GM11168 (cell line): ENCODE results near the gene CSTPP1.

Experiments
- in situ Hi-C: fragments of 300-500 bp; cut with MboI; formaldehyde crosslinking; loops from one replicate; pipeline ENCODE4 v1.12.0; 2022; ENCODE audit warnings: low sequenced_read_pairs; ENCODE audit not compliant: unreplicated experiment

The CSTPP1 gene

DNA sequence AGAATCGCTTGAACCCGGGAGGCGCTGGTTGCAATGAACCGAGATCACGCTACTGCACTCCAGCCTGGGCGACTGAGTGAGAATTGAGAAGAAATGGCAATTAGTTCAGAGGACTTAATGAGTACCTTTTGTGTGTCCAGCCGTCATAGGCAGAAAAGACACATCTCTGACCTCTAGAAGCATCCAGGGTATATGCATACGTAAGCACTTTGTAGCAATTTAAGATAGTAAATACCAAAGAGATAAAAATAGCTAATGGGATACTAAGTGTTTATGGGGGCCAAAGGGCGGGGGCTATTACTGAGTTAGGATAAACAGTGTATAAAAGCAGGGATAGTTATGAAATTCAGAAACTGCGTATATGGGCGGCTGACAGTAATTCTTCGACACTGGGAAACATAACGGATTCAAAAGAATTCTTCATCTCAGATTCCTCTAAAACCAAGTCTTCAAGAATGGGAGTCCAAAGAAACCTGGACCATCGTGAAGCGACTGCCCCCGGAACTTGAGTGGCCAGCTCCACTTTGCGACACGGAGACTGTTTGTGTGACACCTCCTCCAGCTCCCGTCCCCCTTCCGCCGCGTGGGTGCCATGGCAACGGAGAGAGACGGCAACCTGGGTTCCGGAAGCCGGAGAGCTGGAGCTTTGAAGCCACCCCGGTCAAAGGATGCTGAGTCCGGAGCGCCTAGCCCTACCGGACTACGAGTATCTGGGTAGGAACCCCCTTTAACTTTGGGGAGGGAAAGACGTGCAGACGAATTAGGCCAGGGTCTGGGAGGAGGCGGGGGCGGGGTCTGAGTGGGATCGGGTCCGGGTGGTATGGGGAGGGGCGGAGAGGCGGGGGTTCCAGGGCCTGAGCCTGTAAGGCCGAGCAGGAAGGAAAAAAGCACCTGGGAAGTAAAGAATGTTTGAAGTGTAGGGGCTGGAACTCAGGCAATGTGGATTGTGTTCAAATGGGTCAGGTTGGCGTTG, at the start of gene CSTPP1:
CSTPP1 (plus strand) TSS at position 624 of the 973 bp plus-strand sequence; CDS start at position 669, 45 bp downstream.
- in situ Hi-C loops = no loop called here

DNA sequence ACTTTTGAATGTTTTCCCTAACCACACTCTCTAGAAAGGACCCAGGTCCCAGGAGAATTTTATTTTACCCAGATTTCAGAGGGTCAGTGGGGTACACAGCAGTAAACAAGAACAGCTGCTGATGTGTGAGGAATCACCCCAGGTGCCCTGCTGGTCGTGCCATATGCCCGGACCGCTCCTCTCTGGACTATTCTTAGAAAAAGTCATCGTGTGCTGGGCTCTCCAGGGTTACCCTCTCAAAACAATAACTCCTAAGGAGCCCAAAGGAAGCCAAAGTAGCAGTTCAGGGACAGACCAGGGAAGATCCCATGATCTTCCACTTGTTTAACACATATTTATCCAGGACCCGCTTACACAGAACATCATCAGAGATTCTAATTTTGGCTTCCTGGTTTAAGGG, 47.9 kb upstream of the CSTPP1 start:
- in situ Hi-C loops = loop anchor here (5.0 kb wide), 1 partner anchor 264 kb away; no protein-coding TSS in a partner anchor

DNA sequence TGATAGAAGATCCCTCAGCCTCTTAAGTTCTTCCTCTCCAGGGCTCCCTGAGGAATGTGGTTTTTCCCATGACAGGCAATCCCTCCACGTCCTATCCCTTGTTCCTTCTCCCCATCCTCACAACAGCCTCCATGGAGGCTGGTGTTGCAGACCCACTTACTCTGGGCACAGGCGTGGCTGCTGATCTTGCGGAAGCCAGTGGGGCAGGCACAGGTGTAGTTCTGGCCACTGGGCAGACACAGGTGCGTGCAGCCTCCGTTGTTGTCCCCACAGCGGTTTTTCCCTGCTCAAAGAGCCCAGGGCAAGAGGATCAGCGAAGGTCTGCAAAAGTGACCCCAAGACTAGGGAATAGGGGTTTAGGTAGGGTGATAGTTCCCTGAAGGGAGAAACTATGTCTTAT, 47.3 kb upstream of the CSTPP1 start:
- in situ Hi-C loops = loop anchor here (5.0 kb wide), 1 partner anchor 263 kb away; no protein-coding TSS in a partner anchor

DNA sequence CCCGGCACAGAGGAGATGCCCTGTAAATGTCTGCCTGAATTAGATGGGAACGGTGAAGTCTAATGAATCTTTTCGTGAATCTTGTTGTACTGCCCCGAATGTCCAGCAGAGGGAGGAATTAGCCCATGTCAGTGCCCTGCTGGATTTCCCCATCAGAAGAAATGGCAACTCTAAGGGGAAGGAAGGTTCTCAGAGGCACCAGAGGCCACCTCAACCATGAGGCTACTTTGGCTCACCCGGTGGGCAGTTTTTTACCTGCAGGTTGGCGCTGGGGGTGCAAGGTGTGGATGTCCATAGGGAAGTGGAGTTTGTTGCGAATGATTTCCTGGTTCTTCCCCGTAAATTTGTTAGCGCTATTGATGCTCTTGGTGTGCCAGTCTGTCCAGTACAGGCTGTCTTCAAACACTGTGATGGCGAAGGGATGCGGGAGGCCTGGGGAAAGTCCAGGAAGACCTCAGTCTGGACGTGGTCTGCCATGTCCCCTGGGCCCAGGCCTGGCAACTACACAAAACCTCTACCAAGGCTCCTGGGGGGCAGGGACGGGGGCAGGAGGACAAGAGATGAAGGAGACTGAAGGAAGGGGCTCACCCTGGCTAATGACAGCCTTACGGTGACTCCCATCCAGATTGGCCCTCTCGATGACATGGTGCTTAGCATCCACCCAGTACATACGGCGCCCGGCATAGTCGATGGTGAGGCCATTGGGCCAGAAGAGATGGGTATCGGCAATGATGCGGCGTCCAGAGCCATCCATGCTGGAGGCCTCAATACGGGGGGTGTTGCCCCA, 46.7 kb upstream of the CSTPP1 start:
- in situ Hi-C loops = loop anchor here (5.0 kb wide), 1 partner anchor 262 kb away; no protein-coding TSS in a partner anchor

DNA sequence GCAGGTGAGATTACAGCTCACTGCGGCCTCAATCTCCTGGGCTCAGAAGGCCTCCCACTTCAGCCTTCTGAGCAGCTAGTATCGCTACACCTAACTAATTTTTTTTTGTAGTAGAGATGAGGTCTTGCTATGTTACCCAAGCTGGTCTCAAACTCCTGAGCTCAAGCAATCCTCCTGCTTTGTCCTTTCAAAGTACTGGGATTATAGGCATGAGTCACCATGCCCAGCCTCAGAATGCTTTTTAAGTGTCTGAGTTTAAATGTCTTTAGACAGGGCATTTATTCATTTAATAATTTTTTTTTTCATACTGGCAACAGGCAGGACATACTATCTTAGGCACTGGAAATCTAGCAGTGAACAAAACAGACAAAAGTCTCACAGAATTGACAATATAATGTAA, 45.9 kb upstream of the CSTPP1 start:
- in situ Hi-C loops = no loop called here

DNA sequence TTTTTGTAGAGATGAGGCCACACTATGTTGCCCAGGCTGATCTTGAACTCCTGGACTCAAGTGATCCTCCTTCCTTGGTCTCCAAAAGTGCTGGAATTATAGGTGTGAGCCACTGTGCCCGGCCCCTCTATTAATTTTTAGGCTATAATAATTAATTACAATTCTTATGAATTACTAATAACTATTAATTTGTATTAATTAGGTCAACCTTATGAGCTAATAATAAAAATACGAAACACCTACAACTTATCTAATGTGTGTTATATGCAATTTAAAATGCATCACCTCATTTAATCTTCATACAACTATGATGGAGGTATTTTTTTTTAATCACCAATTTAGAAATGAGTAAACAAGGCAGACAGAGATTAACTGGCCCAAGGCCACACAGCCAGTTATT, 44.5 kb upstream of the CSTPP1 start:
- in situ Hi-C loops = no loop called here

- in situ Hi-C loops = no loop called here
These were observed 43.7 kb upstream of the CSTPP1 start for GRCh38 chr11:46892838-46893237.

- in situ Hi-C loops = no loop called here
These were observed 42.1 kb upstream of the CSTPP1 start for GRCh38 chr11:46894506-46894905.

DNA sequence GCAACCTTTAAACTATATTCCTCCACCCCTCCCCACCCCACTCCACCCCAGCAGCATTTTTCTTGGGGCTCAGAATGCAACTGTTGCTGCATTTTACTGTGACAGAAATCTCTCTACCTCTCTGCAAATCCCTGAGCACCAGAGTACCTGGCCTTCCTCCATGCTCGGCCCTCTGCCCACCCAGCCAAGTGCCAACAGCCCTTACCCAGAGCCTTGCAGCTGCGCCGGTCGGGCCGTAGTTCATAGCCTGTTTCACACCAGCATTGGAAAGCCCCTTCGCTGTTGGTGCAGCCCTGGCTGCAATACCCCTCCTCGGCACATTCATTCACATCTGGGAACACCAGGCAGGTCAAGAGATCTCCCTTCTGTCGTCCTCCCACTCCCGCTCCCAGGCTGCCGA, 41.6 kb upstream of the CSTPP1 start:
- in situ Hi-C loops = no loop called here

DNA sequence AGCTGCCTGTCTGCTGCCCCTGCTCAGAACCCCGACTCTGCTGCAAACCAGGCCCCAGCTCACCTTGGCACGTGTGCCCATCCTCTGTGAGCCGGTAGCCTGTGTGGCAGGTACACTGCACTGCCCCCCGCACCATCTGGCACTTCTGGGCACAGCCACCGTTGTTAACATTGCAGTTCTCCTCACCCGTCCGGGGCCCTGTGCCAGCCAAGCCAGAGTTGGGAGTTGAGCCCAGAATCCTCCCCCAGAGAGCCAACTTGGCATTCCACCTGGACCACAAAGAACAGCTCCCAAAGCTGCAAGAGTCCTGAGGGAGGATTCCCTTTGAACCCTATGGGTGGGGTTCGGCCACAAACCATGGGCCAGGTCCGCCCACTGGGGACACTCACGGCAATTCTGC, 40.7 kb upstream of the CSTPP1 start:
- in situ Hi-C loops = no loop called here

- in situ Hi-C loops = no loop called here
These were observed 39.7 kb upstream of the CSTPP1 start for GRCh38 chr11:46896719-46897406.

DNA sequence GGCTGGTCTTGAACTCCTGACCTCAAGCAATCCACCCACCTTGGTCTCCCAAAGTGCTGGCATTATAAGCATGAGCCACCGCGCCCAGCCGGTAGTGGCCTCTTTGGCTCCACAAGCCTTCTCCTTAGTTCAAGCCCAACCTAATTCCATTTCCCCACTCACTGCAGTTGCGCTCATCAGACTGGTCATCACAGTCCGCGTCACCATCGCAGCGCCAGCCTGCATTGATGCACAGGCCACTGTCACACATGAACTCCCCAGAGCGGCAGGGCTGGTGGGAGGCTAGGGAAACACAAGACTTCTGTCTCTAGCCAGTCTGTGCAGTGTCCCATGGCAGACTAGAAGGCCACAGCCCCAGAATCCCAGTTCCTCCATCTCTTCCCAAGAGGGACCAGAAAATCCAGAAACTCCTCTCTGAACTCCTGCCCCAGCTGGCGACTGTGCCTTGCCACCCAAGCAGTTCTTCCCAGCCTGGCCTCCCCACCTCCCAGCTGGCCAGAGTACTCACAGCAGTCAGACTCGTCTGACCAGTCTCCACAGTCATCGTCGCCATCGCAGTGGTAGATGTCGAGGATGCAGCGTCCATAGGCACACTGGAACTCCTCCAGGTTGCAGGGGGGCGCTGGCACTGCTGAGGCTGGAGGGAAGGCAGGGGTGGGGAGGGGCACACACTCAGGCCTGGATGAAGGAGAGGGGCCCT, 38.0 kb upstream of the CSTPP1 start:
- in situ Hi-C loops = no loop called here

DNA sequence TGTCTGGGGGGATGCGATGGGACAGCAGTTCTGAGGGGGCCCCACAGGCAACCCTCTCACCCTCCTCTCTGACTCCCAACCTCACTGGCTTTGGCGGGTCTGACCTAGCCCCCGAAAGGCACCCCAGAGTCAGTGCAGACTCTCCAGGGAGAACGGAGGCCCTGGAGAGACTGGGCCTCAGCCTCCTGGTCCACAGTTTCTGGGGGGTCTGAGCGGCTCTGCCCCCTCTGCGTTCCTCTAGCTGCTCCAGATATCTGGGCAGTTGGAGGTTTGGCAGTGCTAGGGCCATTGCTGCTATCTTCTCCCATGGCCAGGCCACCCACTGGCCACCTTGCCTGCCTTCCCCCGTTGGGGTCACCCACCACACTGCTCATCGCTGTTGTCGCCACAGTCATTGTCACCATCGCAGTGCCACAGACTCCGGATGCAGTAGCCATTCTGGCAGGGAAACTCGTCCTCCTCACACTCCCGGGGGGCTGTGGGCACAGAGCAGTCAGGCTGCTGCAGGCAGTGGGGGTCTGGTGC, 37.0 kb upstream of the CSTPP1 start:
- in situ Hi-C loops = no loop called here

DNA sequence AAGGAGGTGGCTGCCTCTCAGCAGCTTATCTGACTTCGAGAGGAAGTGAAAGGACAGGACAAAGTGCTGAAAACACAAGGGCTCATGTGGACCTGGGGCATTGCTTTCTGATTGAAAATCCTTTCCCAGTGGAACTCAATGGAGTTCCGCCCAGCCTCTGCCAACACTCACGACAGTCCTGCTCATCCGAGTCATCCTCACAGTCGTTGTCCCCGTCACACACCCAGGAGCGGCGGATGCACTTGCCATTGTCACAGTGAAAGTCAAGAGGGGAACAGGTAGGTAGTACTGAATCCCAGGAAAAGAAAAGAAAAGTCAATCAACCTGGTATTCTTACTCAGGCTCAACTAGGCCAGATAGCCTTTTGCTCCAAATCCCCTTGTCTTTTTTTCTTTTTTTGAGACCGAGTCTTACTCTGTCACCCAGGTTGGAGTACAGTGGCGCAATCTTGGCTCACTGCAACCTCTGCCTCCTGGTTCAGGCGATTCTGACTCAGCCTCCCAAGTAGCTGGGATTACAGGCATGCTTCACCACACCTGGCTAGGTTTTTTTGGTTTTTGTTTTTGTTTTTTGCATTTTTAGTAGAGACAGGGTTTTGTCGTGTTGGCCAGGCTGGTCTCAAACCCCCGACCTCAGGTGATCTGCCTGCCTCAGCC, 36.3 kb upstream of the CSTPP1 start:
- in situ Hi-C loops = no loop called here

GRCh38 chr11:46901156-46901555, 35.4 kb upstream of the CSTPP1 start:
- in situ Hi-C loops = no loop called here

- in situ Hi-C loops = no loop called here
These were observed 33.9 kb upstream of the CSTPP1 start for GRCh38 chr11:46902694-46903093.

- in situ Hi-C loops = no loop called here
These were observed 32.7 kb upstream of the CSTPP1 start for GRCh38 chr11:46903846-46904245.

DNA sequence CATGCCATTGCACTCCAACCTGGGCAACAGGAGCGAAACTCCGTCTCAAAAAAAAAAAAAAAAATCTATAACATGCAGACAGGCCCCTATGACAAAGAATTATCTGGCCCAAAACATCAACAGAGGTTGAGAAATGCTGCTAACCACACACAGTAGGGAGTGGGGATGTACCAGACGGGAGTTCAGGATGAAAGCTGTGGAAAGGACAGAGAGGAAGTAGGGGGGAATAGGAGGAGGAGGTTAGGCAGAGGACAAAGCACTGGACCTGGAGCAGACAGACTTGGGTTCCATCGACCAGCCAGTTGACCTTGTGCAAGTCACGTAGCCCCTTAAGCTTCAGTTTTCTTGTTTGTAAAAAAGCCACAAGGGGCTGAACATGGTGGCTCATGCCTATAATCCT, 30.8 kb upstream of the CSTPP1 start:
- in situ Hi-C loops = no loop called here

- in situ Hi-C loops = no loop called here
These were observed 29.9 kb upstream of the CSTPP1 start for GRCh38 chr11:46906609-46907041.
